Left ventricle myocardium inferior (tissue), 1 donor: Measurements from ENCODE around the gene CEPT1. TPM values are rescaled to one million over a fixed set of nuclear protein-coding genes. Genes with fewer than 3 reads are reported as not detected.

Experiments used
- DNase-seq: peaks from one replicate; pipeline ENCODE4 v3.0.0-alpha.2; 2020
- H3K27ac ChIP-seq: fragments of 200-600 bp; replicated peaks from 2 replicates; pipeline ENCODE4 v1.8.0; 2021
- H3K27me3 ChIP-seq: fragments of 200-600 bp; 2 replicates; pipeline ENCODE4 v1.8.0; 2021; ENCODE audit warnings: low read depth
- H3K36me3 ChIP-seq: fragments of 200-600 bp; 2 replicates; pipeline ENCODE4 v1.8.0; 2021
- H3K4me1 ChIP-seq: fragments of 200-600 bp; 2 replicates; pipeline ENCODE4 v1.8.0; 2021
- H3K4me3 ChIP-seq: fragments of 200-600 bp; 2 replicates; pipeline ENCODE4 v1.8.0; 2021; ENCODE audit warnings: mild to moderate bottlenecking, moderate library complexity
- H3K9me3 ChIP-seq: fragments of 200-600 bp; replicated peaks from 2 replicates; pipeline ENCODE4 v1.8.0; 2021
- intact Hi-C: fragments of 100-400 bp; cut with micrococcal nuclease; formaldehyde crosslinking; loops from one replicate; pipeline ENCODE4 v1.11.0; 2022
- total RNA-seq: library from RNA; stranded (reverse); fragmentation: NEBNext Ultra II Directional; extraction: Animal tissue kit (Norgen Biotek cat#: 25700); gene quantifications from one replicate; pipeline ENCODE4 v1.2.1, GENCODE V29; 2021
- TF ChIP-seq, protein P1 (sequence below): fragments of 200-600 bp; IDR thresholded peaks from 2 replicates; pipeline ENCODE4 v1.8.0; 2021; ENCODE audit warnings: antibody characterized with exemption, mild to moderate bottlenecking, borderline replicate concordance
- donor health status: DM: no; HTN: yes; CAD: no; lungs with severe emphysema.

The CEPT1 gene
- total RNA-seq, 1 donor from 2014 or later = 14.0 TPM

DNA sequence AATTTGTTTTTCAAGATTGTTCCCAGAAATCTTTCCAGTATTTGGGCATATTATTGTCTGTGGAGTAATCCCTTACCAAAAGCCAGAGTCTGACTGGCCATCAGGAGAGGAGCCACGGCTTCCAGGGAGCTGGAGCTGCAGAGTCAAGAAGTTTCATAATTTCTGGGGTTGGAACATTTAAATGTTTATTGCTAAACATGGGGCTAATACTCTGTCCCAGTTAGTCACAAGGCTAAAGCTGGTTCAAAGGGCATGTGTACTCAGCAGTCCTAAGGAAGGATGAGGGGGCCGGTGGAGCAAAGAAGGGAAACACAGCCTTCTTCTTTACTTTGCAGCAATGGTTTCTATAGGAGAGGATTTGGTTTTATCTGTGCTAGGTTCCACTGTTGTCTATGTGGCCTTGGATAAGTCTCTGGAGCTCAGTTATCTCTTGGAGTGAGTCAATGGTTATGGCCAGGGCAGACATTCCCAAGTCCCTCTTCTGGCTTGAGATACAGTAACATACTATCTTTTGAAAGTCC, 51.0 kb downstream of the CEPT1 start:
- DNase-seq = no peak
- no peak overlapping the region for H3K4me3 ChIP-seq
- TF ChIP-seq, protein P1, sequence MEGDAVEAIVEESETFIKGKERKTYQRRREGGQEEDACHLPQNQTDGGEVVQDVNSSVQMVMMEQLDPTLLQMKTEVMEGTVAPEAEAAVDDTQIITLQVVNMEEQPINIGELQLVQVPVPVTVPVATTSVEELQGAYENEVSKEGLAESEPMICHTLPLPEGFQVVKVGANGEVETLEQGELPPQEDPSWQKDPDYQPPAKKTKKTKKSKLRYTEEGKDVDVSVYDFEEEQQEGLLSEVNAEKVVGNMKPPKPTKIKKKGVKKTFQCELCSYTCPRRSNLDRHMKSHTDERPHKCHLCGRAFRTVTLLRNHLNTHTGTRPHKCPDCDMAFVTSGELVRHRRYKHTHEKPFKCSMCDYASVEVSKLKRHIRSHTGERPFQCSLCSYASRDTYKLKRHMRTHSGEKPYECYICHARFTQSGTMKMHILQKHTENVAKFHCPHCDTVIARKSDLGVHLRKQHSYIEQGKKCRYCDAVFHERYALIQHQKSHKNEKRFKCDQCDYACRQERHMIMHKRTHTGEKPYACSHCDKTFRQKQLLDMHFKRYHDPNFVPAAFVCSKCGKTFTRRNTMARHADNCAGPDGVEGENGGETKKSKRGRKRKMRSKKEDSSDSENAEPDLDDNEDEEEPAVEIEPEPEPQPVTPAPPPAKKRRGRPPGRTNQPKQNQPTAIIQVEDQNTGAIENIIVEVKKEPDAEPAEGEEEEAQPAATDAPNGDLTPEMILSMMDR = no peak
- H3K36me3 ChIP-seq = peaks cover 29% of the 10 kb centered on the region
- no peak overlapping the region for H3K27ac ChIP-seq
- no peaks in the 10 kb centered on the region for H3K9me3 ChIP-seq
- no peaks in the 10 kb centered on the region for H3K27me3 ChIP-seq
- intact Hi-C loops = no loop called here
- H3K4me1 ChIP-seq = peaks cover 10% of the 10 kb centered on the region

DNA sequence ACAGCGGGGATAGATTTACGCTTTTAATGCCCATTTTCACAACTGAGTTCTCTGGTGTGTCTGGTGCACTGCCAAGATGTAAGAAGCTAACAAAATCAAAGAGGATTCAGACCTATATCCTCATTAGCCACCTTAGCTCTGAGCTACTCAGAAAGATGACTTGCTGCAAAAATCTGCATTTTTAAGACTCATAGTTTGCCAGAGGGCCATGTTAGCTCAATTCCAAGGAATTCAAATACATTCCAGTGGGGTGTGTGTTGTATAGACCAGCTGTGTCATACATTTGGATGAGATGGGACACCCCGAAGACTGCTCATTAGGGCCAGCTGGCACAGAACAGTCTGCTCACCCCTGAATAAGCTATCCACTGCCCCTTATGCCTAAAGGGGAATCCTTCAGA, 51.5 kb downstream of the CEPT1 start:
- peaks cover 10% of the 10 kb centered on the region for H3K4me1 ChIP-seq
- no peak for DNase-seq
- H3K27ac ChIP-seq = no peak overlapping the region
- H3K9me3 ChIP-seq = no peaks in the 10 kb centered on the region
- H3K27me3 ChIP-seq = no peaks in the 10 kb centered on the region
- TF ChIP-seq, protein P1 = no peak
- peaks cover 24% of the 10 kb centered on the region for H3K36me3 ChIP-seq
- intact Hi-C loops = no loop called here
- H3K4me3 ChIP-seq = no peak overlapping the region

DNA sequence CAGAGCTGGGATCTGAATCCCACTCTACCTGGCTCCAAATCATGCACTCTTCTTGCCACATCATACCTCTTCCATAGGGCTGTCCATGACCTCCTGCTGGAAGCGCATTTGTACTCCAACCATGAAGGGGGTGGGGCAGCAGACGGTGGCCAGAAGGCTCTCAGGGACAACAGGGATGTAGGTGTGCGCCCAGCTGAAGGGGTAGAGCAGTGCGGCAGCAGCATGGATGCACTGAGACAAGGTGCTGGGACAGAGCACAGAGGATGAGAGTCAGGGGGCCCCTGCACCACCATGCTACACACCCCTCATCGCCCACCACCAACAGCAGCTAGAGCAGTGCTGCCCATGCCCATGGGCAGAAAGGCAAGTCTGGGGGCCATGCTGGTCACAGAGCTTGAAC, 52.1 kb downstream of the CEPT1 start:
- H3K27me3 ChIP-seq = no peaks in the 10 kb centered on the region
- intact Hi-C loops = no loop called here
- no peak for DNase-seq
- no peaks in the 10 kb centered on the region for H3K9me3 ChIP-seq
- H3K36me3 ChIP-seq = peaks cover 18% of the 10 kb centered on the region
- no peak overlapping the region for H3K27ac ChIP-seq
- H3K4me1 ChIP-seq = peaks cover 10% of the 10 kb centered on the region
- no peak overlapping the region for H3K4me3 ChIP-seq
- TF ChIP-seq, protein P1 = no peak

DNA sequence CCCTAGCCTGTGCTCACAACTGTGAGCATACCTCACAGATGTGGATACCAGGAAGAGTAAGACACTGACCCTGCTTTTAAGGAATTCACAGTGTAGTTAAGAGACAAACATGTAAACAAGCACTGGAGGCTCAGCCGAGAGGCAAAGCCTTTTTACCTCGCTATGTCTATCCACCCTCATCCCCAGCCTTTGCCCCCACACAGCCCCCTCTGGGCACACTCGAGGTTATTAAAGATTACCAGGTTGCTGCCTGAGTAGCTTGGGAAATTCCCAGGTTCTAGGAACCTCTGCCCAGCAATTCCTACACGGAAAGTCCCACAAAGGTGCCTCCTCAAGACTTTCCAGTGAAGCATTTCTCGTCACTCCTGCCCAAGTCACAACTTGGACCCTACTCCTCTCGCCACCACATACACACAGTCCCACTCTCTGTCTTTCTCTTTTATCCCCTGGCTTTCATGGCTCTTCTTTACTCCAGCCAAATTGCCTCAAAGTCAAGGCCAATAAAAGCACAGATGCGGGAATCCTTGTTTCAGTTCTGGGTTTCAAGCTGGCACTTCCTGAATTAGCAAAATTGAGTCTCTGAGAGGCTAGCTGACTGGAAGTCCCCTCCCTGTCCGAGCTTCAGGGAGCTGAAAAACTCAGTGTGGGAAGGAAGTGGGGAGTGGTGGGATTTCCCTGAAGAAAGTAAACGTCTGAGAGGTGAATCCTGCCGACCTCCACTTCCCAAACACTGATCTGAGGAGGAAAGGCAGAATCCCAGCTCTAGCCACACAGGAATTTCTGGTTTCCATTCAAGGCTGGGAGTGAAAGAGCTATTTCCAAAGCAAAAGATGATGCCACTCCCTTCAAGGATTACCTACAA, 52.9 kb downstream of the CEPT1 start:
- TF ChIP-seq, protein P1 = no peak
- intact Hi-C loops = no loop called here
- Histone ChIP-seq H3K27me3 (no peaks in the 10 kb centered on the region), H3K4me3 (no peak overlapping the region), H3K9me3 (no peaks in the 10 kb centered on the region), H3K36me3 (peaks cover 10% of the 10 kb centered on the region), H3K4me1 (peaks cover 10% of the 10 kb centered on the region), H3K27ac (peak overlapping the region; percentile 32)
- DNase-seq = no peak

DNA sequence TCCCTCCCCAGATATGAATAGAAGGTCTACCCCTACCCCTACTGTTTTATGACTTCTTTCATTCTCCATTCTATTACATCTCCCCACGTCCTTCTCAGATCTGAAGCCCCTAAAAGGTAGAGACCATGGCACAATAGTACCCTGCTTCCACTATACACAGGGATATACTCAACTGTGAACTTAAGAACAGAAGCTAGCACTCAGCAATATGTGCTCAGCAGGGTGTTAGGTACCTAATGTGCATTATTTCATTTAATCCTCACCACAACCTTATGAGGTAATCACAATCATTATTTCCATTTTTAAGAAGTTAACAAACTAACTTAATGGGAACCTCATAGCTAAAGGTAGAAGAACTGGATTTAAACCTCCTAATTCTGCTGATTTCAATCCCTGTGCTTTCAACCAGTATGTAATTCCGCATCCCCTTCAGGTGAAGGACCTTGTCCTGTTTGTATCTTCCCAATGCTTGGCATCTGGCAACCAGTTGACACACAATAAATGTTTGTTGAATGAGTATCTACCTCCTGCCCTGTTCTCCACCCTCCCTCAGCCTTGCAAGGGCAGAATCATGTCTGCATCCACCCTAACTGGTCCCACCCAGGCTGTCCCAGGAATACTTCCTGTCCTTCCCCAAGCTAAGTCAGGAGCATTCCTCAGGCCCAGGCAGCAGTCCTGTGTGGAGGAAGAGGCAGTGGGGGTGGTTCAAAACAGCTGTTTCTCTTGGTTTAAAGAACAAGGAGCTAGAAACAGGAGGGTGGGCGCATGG, 53.9 kb downstream of the CEPT1 start:
- Histone ChIP-seq H3K4me3 (no peak overlapping the region), H3K9me3 (no peaks in the 10 kb centered on the region), H3K36me3 (peaks cover under 1% of the 10 kb centered on the region), H3K27me3 (no peaks in the 10 kb centered on the region), H3K4me1 (peaks cover 10% of the 10 kb centered on the region), H3K27ac (no peak overlapping the region)
- TF ChIP-seq, protein P1 = no peak
- DNase-seq = no peak
- intact Hi-C loops = no loop called here
